K562 (cell line): ENCODE results near the gene XBP1. TPM values are rescaled to one million over a fixed set of nuclear protein-coding genes. Genes with fewer than 3 reads are reported as not detected.

Experiments used
- BRD4 ChIP-seq: fragments of 200-600 bp; sonication (generic); IDR thresholded peaks from 2 replicates; pipeline ENCODE4 v1.6.1; 2017; ENCODE audit warnings: inconsistent platforms
- CHCHD3 ChIP-seq: fragments of 250-450 bp; sonication (Bioruptor Pico); IDR thresholded peaks from 2 replicates; pipeline ENCODE4 v2.1.2; 2022; ENCODE audit warnings: mild to moderate bottlenecking
- EP400 ChIP-seq: fragments of 450-650 bp; IDR thresholded peaks from 2 replicates; pipeline ENCODE4 v1.6.1; 2017; ENCODE audit warnings: antibody characterized with exemption, mild to moderate bottlenecking, moderate library complexity
- GABPA ChIP-seq: fragments of 200-800 bp; sonication (Bioruptor generic); conservative IDR thresholded peaks from 2 replicates; pipeline ENCODE4 v1.6.1; 2016; ENCODE audit warnings: low read depth, missing genetic modification characterization, missing compliant biosample characterization
- HDGF ChIP-seq: fragments of 450-650 bp; IDR thresholded peaks from 2 replicates; pipeline ENCODE4 v1.6.1; 2016
- HMG20B ChIP-seq: fragments of 250-450 bp; sonication (Bioruptor Pico); IDR thresholded peaks from 2 replicates; pipeline ENCODE4 v1.5.0; 2021; ENCODE audit warnings: mild to moderate bottlenecking
- HOMEZ ChIP-seq: fragments of 250-450 bp; sonication (Bioruptor Pico); IDR thresholded peaks from 2 replicates; pipeline ENCODE4 v1.4.0; 2020; ENCODE audit warnings: mild to moderate bottlenecking, moderate library complexity
- IFI16 ChIP-seq: fragments of 250-450 bp; sonication (Bioruptor Pico); IDR thresholded peaks from 2 replicates; pipeline ENCODE4 v2.1.2; 2022; ENCODE audit warnings: mild to moderate bottlenecking, inconsistent platforms
- IRF2 ChIP-seq: sonication (generic); formaldehyde crosslinking; IDR thresholded peaks from 2 replicates; pipeline ENCODE4 v1.8.1; 2022; ENCODE audit warnings: mild to moderate bottlenecking, missing genetic modification reagents
- KAT2B ChIP-seq: IDR thresholded peaks from one replicate; pipeline ENCODE4 v1.6.1; 2012; ENCODE audit warnings: low read depth, mild to moderate bottlenecking, control low read depth, inconsistent platforms, low read length, moderate library complexity
- MLLT1 ChIP-seq, 2 experiments: fragments of 450-650 bp; IDR thresholded peaks; 2 replicates each; pipeline ENCODE4 v1.6.1; 2016
- MLX ChIP-seq, 2 experiments: fragments of 450-650 bp in 1 of 2; sonication (generic) in 1 of 2; formaldehyde crosslinking; conservative IDR thresholded peaks; 2 replicates each; pipeline versions ENCODE4 v1.4.0 to v1.8.1; 2020 to 2022; ENCODE audit warnings: mild to moderate bottlenecking in 1 of 2, missing genetic modification reagents in 1 of 2
- PHB ChIP-seq: fragments of 250-450 bp; sonication (Bioruptor Pico); IDR thresholded peaks from 2 replicates; pipeline ENCODE4 v1.5.0; 2021
- RB1 ChIP-seq: fragments of 450-650 bp; IDR thresholded peaks from 2 replicates; pipeline ENCODE4 v1.6.1; 2017; ENCODE audit warnings: low read depth, mild to moderate bottlenecking
- RFX1 ChIP-seq: fragments of 450-650 bp; IDR thresholded peaks from 2 replicates; pipeline ENCODE4 v1.6.1; 2016; ENCODE audit warnings: mild to moderate bottlenecking, moderate library complexity
- RNF2 ChIP-seq: sonication (generic); IDR thresholded peaks from 2 replicates; pipeline ENCODE4 v1.6.1; 2016
- SAFB2 ChIP-seq: fragments of 200-400 bp; formaldehyde crosslinking; IDR thresholded peaks from 2 replicates; pipeline ENCODE4 v1.6.1; 2018; ENCODE audit warnings: borderline replicate concordance, low read length, low read depth, moderate library complexity; ENCODE audit not compliant: severe bottlenecking
- TBP ChIP-seq: optimal IDR thresholded peaks from 2 replicates; pipeline ENCODE3; 2011; ENCODE audit warnings: low read depth, low read length, improper control_type of control experiment
- TCF15 ChIP-seq: fragments of 250-450 bp; sonication (Bioruptor Pico); IDR thresholded peaks from 2 replicates; pipeline ENCODE4 v1.8.0; 2022; ENCODE audit warnings: moderate library complexity, mild to moderate bottlenecking, inconsistent platforms
- TCF3 ChIP-seq: sonication (generic); formaldehyde crosslinking; IDR thresholded peaks from 2 replicates; pipeline ENCODE4 v1.4.0; 2020; ENCODE audit warnings: mild to moderate bottlenecking, missing genetic modification reagents
- TFAM ChIP-seq: fragments of 250-450 bp; sonication (Bioruptor Pico); conservative IDR thresholded peaks from 2 replicates; pipeline ENCODE4 v1.5.0; 2021; ENCODE audit warnings: mild to moderate bottlenecking, moderate library complexity
- XRCC4 ChIP-seq: IDR thresholded peaks from one replicate; pipeline ENCODE4 v1.6.1; 2011; ENCODE audit not compliant: insufficient read depth, insufficient read length; ENCODE audit errors: extremely low read depth
- ZBTB17 ChIP-seq: fragments of 450-650 bp; formaldehyde crosslinking; IDR thresholded peaks from 2 replicates; pipeline ENCODE4 v1.4.0; 2020; ENCODE audit warnings: mild to moderate bottlenecking
- ZNF165 ChIP-seq: fragments of 250-450 bp; sonication (Bioruptor Pico); IDR thresholded peaks from 2 replicates; pipeline ENCODE4 v1.4.0; 2020; ENCODE audit warnings: borderline replicate concordance
- ZNF589 ChIP-seq: fragments of 200-800 bp; sonication (Bioruptor generic); IDR thresholded peaks from 2 replicates; pipeline ENCODE4 v1.6.1; 2016; ENCODE audit warnings: low read depth, missing genetic modification characterization, missing compliant biosample characterization
- polyA plus RNA-seq, 8 experiments: library from polyadenylated mRNA; depleted of rRNA in 4 of 8; stranded (reverse) in 5 of 8; unstranded in 3 of 8; fragments of >200 nt; fragmentation: Nextera tagmentation in 2 of 8; fragmentation: Illumina TruSeq in 1 of 8; extraction: Ambion mirVana in 2 of 8; extraction: Trizol in 1 of 8; gene quantifications; 2 replicates each; pipeline versions ENCODE4 v1.2.1 to v1.2.3, GENCODE V29; 2011 to 2014; ENCODE audit warnings: inconsistent platforms in 1 of 8, missing spikeins in 1 of 8
- total RNA-seq, 7 experiments: library from RNA; depleted of rRNA in 6 of 7; stranded (reverse); fragments of >200 nt in 6 of 7; fragmentation: Illumina TruSeq in 2 of 7; extraction: Trizol in 2 of 7; gene quantifications; 2 replicates each; pipeline versions ENCODE4 v1.2.1 to v1.2.3, GENCODE V29; 2011 to 2021; ENCODE audit warnings: low replicate concordance in 1 of 7
- TF ChIP-seq, protein P1 (sequence below): sonication (generic); IDR thresholded peaks from 2 replicates; pipeline ENCODE4 v1.6.1; 2016

The XBP1 gene
- total and polyA plus RNA-seq, 9 of the 15 experiments (the other 6 are each of a cell fraction or from before 2014, with no cell fraction given) = 25.0 to 218 (median 94.6) TPM

DNA sequence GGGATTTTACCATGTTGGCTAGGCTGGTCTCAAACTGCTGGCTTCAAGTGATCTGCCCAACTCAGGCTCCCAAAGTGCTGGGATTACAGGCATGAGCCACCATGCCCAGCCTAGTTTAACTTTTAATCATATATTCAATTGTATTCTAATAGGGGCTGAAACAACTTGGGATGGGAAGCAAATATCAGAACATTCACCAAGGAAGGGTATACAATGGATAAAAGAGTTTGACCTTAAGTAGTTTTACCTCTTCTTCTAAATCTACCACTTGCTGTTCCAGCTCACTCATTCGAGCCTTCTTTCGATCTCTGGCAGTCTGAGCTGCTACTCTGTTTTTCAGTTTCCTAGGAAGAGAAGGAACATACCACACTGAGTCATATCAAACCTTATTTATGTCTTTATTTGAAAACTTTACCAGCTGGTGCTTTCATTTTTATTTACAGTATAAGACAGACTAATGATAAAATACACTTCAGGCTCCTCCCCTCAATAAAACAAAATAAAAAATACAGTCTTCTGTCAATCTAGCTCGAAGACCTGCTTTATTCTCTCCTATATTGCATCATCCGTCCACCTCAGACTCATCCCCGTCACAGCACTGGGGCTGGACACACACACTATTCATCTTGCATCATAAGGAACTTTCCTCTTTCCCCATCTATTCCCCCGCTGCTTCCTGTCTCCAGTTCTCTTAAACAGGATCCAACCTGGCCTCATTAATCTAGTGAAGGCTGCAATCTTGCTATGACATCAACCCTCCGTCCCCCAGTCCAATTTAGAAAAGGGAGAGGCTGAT is 1.4 kb downstream of the XBP1 start (continued):
- TF ChIP-seq, protein P1, sequence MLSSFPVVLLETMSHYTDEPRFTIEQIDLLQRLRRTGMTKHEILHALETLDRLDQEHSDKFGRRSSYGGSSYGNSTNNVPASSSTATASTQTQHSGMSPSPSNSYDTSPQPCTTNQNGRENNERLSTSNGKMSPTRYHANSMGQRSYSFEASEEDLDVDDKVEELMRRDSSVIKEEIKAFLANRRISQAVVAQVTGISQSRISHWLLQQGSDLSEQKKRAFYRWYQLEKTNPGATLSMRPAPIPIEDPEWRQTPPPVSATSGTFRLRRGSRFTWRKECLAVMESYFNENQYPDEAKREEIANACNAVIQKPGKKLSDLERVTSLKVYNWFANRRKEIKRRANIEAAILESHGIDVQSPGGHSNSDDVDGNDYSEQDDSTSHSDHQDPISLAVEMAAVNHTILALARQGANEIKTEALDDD = no peak
- TF ChIP-seq MLLT1 (IDR thresholded peaks at IDR 0.05) = peak in 1 of 2 experiments; percentile 85; a peak in 3 of 4 replicates
- TF ChIP-seq EP400 = peak; percentile 69
- no peak for TF ChIP-seq RFX1
- no peak for TF ChIP-seq HMG20B
- TF ChIP-seq IRF2 (CRISPR knock-in tag) = no peak
- TF ChIP-seq CHCHD3 (CRISPR knock-in tag) = no peak
- no peak for TF ChIP-seq TFAM (CRISPR knock-in tag)
- peak; percentile 32 for TF ChIP-seq TBP
- no peak for TF ChIP-seq ZNF165
- peak; percentile 18; the same call in 1 of the 2 replicates for TF ChIP-seq ZNF589 (CRISPR knock-in tag)
- TF ChIP-seq HOMEZ (CRISPR knock-in tag) = no peak
- TF ChIP-seq BRD4 = no peak
- TF ChIP-seq SAFB2 = no peak
- no peak for TF ChIP-seq ZBTB17
- TF ChIP-seq XRCC4 = no peak
- TF ChIP-seq RB1 = no peak
- TF ChIP-seq RNF2 = no peak
- no peak for TF ChIP-seq KAT2B
- TF ChIP-seq TCF3 (CRISPR knock-in tag) = no peak
- 0 out of 2 replicates have a peak, but pooled peaks have one; percentile 18 for TF ChIP-seq HDGF
- TF ChIP-seq GABPA = no peak; the same call in 1 of the 2 replicates
- TF ChIP-seq TCF15 (CRISPR knock-in tag) = no peak
- no peak for TF ChIP-seq MLX (CRISPR knock-in tag; conservative IDR thresholded peaks at IDR 0.05)
- TF ChIP-seq PHB (CRISPR knock-in tag) = no peak
- no peak for TF ChIP-seq IFI16 (CRISPR knock-in tag)
